ENCODE measurements around the gene MRPS27.

- TF ChIP-seq POLR2A (IDR thresholded peaks at IDR 0.05) (no peak), CTCF (IDR thresholded peaks at IDR 0.05) (no peak)
These were observed 64.4 kb downstream of the MRPS27 start for GRCh38 chr5:72255670-72256069.
